ENCODE data around the gene TOX3.

Gene TOX3

DNA sequence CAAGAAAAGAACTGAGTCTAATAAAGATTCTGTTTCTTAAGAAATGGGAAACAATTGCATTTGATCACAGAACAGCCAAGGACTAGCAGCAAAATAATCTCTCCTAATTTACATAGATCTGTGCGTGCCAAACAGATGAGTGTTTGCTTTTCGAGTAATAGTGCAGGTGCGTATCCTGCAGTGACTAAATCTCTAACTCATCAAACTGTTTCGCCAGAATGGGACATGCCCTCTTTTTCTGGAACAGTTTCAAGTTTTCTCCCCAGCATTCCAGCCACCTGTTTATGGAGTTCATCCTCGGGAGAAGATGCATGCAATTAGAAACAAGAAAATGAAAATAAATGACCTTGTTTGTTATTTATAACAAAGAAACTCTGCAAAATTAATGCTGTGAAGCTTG, 5.7 kb upstream of the TOX3 start:
- Histone ChIP-seq H2AFZ (ENCODE audit: low read length) (no peak overlapping the region), H3K9me2 (ENCODE audit: low read depth, low read length) (no peaks in the 10 kb centered on the region), H3K36me3 (ENCODE audit: insufficient read depth, low read length) (no peaks in the 10 kb centered on the region), H3K27ac (ENCODE audit: low read depth, low read length, poor library complexity, severe bottlenecking) (no peak overlapping the region), H3K4me2 (ENCODE audit: low read length) (no peak overlapping the region), H3K4me1 (ENCODE audit: insufficient read depth, low read length, severe bottlenecking) (no peaks in the 10 kb centered on the region), H3K4me3 (ENCODE audit: low read depth, low read length, poor library complexity, severe bottlenecking) (no peak overlapping the region), H3F3A (ENCODE audit: insufficient read depth, low read length) (no peaks in the 10 kb centered on the region), H4K20me1 (ENCODE audit: insufficient read depth, low read length) (no peaks in the 10 kb centered on the region), H3K27me3 (ENCODE audit: insufficient read depth, low read length) (no peaks in the 10 kb centered on the region), H3K9me3 (ENCODE audit: low read length) (no peaks in the 10 kb centered on the region), H3K9ac (ENCODE audit: low read length) (no peak overlapping the region), H3K79me2 (ENCODE audit: insufficient read depth, low read length) (no peaks in the 10 kb centered on the region)
- no peak for TF ChIP-seq EZH2 (IDR thresholded peaks at IDR 0.05; ENCODE audit: borderline replicate concordance, low read length)
- TF ChIP-seq, protein P1, sequence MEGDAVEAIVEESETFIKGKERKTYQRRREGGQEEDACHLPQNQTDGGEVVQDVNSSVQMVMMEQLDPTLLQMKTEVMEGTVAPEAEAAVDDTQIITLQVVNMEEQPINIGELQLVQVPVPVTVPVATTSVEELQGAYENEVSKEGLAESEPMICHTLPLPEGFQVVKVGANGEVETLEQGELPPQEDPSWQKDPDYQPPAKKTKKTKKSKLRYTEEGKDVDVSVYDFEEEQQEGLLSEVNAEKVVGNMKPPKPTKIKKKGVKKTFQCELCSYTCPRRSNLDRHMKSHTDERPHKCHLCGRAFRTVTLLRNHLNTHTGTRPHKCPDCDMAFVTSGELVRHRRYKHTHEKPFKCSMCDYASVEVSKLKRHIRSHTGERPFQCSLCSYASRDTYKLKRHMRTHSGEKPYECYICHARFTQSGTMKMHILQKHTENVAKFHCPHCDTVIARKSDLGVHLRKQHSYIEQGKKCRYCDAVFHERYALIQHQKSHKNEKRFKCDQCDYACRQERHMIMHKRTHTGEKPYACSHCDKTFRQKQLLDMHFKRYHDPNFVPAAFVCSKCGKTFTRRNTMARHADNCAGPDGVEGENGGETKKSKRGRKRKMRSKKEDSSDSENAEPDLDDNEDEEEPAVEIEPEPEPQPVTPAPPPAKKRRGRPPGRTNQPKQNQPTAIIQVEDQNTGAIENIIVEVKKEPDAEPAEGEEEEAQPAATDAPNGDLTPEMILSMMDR (IDR thresholded peaks at IDR 0.05; ENCODE audit: low read length), result no peak

DNA sequence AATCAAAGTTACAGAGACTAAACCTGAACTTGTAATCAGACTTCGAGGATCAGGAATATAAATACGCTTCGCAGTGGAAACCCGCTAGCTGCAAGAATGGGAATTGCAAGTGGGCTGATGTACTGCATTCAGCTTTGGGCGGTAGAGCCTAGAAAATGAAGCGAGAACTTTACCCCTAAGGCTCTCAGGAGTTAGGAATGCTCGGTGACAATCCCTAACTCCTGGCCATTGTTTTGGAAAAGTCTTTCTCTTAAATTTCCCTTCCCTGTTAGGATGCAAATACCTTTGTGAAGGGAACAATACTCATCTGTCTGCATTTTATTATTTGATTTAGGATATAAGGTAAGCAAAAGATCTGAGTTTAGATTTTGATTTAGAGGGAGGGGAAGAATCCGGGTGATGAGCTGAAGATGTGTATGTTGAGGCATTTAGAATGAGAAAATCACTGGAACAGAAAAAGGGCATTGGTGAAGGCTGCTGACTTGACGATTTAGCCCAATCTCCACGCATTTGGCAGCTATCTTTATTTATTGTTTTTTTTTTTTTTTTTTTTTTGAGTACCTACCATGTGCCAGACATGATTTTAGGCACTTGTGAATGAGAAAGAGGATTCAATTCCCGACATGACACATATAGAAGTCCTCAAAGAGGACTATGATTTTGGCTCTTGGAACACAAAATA, 2.2 kb upstream of the TOX3 start:
- H3K4me3 ChIP-seq (ENCODE audit: low read depth, low read length, poor library complexity, severe bottlenecking), result no peak overlapping the region
- H3K27ac ChIP-seq (ENCODE audit: low read depth, low read length, poor library complexity, severe bottlenecking), result no peak overlapping the region
- no peaks in the 10 kb centered on the region for H3K4me1 ChIP-seq (ENCODE audit: insufficient read depth, low read length, severe bottlenecking)
- no peaks in the 10 kb centered on the region for H3K79me2 ChIP-seq (ENCODE audit: insufficient read depth, low read length)
- no peaks in the 10 kb centered on the region for H3K36me3 ChIP-seq (ENCODE audit: insufficient read depth, low read length)
- TF ChIP-seq EZH2 (IDR thresholded peaks at IDR 0.05; ENCODE audit: borderline replicate concordance, low read length), result no peak
- TF ChIP-seq, protein P1 (IDR thresholded peaks at IDR 0.05; ENCODE audit: low read length), result no peak
- H3K4me2 ChIP-seq (ENCODE audit: low read length), result no peak overlapping the region
- H4K20me1 ChIP-seq (ENCODE audit: insufficient read depth, low read length), result no peaks in the 10 kb centered on the region
- H3K9me3 ChIP-seq (ENCODE audit: low read length), result no peaks in the 10 kb centered on the region
- H3F3A ChIP-seq (ENCODE audit: insufficient read depth, low read length), result no peaks in the 10 kb centered on the region
- no peak overlapping the region for H2AFZ ChIP-seq (ENCODE audit: low read length)
- no peaks in the 10 kb centered on the region for H3K27me3 ChIP-seq (ENCODE audit: insufficient read depth, low read length)
- no peaks in the 10 kb centered on the region for H3K9me2 ChIP-seq (ENCODE audit: low read depth, low read length)
- no peak overlapping the region for H3K9ac ChIP-seq (ENCODE audit: low read length)

DNA sequence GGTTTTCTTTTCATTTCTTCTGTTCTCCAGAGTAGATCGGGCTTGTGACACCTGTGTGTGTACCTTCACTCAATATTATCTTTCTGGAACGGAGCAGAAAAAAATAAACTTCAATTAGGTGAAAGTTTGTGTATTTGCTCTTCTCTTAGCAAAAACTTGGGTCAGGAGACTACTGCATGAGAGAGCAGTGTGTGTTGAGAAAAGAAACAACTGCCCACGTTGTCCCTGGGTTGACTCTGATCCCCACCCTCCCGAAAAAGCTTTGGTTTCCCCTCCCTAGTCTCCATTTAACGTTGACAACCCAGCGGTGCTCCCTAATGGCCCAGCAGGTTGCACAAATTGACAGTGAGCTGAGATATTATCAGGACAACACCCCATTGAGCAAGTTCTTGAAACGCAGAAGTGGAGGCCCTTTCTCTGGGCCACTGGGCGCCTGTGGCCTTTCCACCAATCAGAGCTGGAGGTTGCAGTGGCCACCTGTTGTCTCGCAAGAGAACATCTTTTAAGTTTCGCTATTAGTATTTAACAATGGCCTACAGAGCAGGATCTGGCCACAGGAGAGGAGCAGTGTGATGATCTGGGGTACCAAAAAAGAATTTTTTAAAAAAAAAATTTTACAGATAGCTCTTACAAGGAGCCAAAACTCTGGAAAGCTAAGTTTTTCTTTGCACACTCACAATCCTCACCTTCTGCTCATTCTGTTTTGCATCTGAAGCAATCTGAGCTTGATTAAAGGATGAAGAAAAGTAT, 1.5 kb upstream of the TOX3 start:
- Histone ChIP-seq H3K4me2 (ENCODE audit: low read length) (no peak overlapping the region), H3K4me3 (ENCODE audit: low read depth, low read length, poor library complexity, severe bottlenecking) (no peak overlapping the region), H3K9me2 (ENCODE audit: low read depth, low read length) (no peaks in the 10 kb centered on the region)

More for the DNA sequence above, 1.5 kb upstream of the TOX3 start:
- no peaks in the 10 kb centered on the region for H4K20me1 ChIP-seq (ENCODE audit: insufficient read depth, low read length)
- no peak overlapping the region for H3K27ac ChIP-seq (ENCODE audit: low read depth, low read length, poor library complexity, severe bottlenecking)
- no peaks in the 10 kb centered on the region for H3K27me3 ChIP-seq (ENCODE audit: insufficient read depth, low read length)
- no peak overlapping the region for H2AFZ ChIP-seq (ENCODE audit: low read length)
- H3K4me1 ChIP-seq (ENCODE audit: insufficient read depth, low read length, severe bottlenecking), result no peaks in the 10 kb centered on the region
- H3K9ac ChIP-seq (ENCODE audit: low read length), result no peak overlapping the region
- H3K36me3 ChIP-seq (ENCODE audit: insufficient read depth, low read length), result no peaks in the 10 kb centered on the region
- no peaks in the 10 kb centered on the region for H3K79me2 ChIP-seq (ENCODE audit: insufficient read depth, low read length)
- TF ChIP-seq EZH2 (IDR thresholded peaks at IDR 0.05; ENCODE audit: borderline replicate concordance, low read length), result no peak
- TF ChIP-seq, protein P1 (IDR thresholded peaks at IDR 0.05; ENCODE audit: low read length), result no peak
- no peaks in the 10 kb centered on the region for H3K9me3 ChIP-seq (ENCODE audit: low read length)
- H3F3A ChIP-seq (ENCODE audit: insufficient read depth, low read length), result no peaks in the 10 kb centered on the region

Data from OCI-LY1 (cell line).